H1 (cell line): ENCODE measurements around the gene MBNL2. TPM values are rescaled to one million over a fixed set of nuclear protein-coding genes. Genes with fewer than 3 reads are reported as not detected.

Source experiments
- CHD1 ChIP-seq: IDR thresholded peaks from 2 replicates; pipeline ENCODE4 v1.6.1; 2012; ENCODE audit warnings: low read depth, low read length, improper control_type of control experiment
- GABPA ChIP-seq: IDR thresholded peaks from 2 replicates; pipeline ENCODE4 v1.6.1; 2011; ENCODE audit warnings: mild to moderate bottlenecking, low read length, moderate library complexity, borderline replicate concordance; ENCODE audit not compliant: insufficient read depth
- HDAC6 ChIP-seq: IDR thresholded peaks from one replicate; pipeline ENCODE4 v1.7.1; 2012; ENCODE audit warnings: low read depth, mild to moderate bottlenecking, inconsistent platforms, low read length, moderate library complexity
- KDM5A ChIP-seq: fragments of 200-600 bp; IDR thresholded peaks from 2 replicates; pipeline ENCODE4 v1.7.1; 2012; ENCODE audit warnings: mild to moderate bottlenecking, low read length, inconsistent platforms, mixed read lengths
- POU5F1 ChIP-seq: IDR thresholded peaks from 2 replicates; pipeline ENCODE4 v1.6.1; 2011; ENCODE audit warnings: low read depth, mild to moderate bottlenecking, low read length, moderate library complexity
- RFX5 ChIP-seq: IDR thresholded peaks from 2 replicates; pipeline ENCODE4 v1.6.1; 2011; ENCODE audit warnings: low read depth, low read length, improper control_type of control experiment, borderline replicate concordance
- TEAD4 ChIP-seq: IDR thresholded peaks from 2 replicates; pipeline ENCODE4 v1.6.1; 2012; ENCODE audit warnings: low read depth, low read length, inconsistent platforms, mixed read lengths
- YY1 ChIP-seq: IDR thresholded peaks from 2 replicates; pipeline ENCODE4 v1.6.1; 2011; ENCODE audit warnings: low read depth, mild to moderate bottlenecking, low read length
- polyA plus RNA-seq, 7 experiments: library from polyadenylated mRNA; depleted of rRNA in 3 of 7; stranded (reverse) in 5 of 7; unstranded in 2 of 7; fragments of >200 nt in 5 of 7; fragments of 200-250 nt in 2 of 7; gene quantifications; 1 replicate in 5 of 7; 2 replicates in 1 of 7; 4 replicates in 1 of 7; pipeline versions ENCODE4 v1.2.1 to v1.2.3, GENCODE V29; 2011 to 2013; ENCODE audit warnings: missing spikeins in 2 of 7, mixed read lengths in 2 of 7
- total RNA-seq: library from RNA; stranded (reverse); fragmentation: NEBNext Ultra II Directional; extraction: Animal tissue kit (Norgen Biotek cat#: 25700); gene quantifications from 2 replicates; pipeline ENCODE4 v1.2.1, GENCODE V29; 2021
- TF ChIP-seq, protein P1 (sequence below): fragments of 300-600 bp; sonication (generic); IDR thresholded peaks from 2 replicates; pipeline ENCODE4 v1.7.1; 2012; ENCODE audit warnings: low read length, moderate library complexity, mild to moderate bottlenecking, inconsistent platforms; ENCODE audit not compliant: insufficient replicate concordance
- TF ChIP-seq, protein P2 (sequence below): IDR thresholded peaks from 2 replicates; pipeline ENCODE4 v1.6.1; 2012; ENCODE audit warnings: inconsistent platforms

The MBNL2 gene
- total and polyA plus RNA-seq, 2 of the 8 experiments (the other 6 are each of a cell fraction or from before 2014, with no cell fraction given) = 1.0 to 2.6 TPM

DNA sequence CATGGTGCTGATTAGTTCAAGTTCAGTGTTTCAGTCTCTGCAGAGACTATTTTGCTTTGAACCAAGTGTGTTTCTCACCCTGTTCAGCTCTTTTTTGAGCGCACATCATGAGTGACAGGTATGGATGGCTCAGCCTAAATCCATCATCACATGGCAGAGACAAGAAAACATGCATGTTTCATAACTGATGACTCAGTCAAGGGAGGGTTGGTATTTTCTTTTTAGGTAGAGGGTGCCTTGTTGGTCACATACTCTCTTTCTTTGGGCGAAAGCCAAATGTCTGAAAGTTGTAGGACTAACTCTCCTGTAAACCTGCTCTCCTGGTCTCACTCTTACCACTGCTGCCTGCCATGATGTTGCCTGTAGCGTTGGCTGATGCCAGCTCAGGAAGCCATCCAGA is 163.7 kb downstream of the MBNL2 start (continued):
- TF ChIP-seq, protein P1, sequence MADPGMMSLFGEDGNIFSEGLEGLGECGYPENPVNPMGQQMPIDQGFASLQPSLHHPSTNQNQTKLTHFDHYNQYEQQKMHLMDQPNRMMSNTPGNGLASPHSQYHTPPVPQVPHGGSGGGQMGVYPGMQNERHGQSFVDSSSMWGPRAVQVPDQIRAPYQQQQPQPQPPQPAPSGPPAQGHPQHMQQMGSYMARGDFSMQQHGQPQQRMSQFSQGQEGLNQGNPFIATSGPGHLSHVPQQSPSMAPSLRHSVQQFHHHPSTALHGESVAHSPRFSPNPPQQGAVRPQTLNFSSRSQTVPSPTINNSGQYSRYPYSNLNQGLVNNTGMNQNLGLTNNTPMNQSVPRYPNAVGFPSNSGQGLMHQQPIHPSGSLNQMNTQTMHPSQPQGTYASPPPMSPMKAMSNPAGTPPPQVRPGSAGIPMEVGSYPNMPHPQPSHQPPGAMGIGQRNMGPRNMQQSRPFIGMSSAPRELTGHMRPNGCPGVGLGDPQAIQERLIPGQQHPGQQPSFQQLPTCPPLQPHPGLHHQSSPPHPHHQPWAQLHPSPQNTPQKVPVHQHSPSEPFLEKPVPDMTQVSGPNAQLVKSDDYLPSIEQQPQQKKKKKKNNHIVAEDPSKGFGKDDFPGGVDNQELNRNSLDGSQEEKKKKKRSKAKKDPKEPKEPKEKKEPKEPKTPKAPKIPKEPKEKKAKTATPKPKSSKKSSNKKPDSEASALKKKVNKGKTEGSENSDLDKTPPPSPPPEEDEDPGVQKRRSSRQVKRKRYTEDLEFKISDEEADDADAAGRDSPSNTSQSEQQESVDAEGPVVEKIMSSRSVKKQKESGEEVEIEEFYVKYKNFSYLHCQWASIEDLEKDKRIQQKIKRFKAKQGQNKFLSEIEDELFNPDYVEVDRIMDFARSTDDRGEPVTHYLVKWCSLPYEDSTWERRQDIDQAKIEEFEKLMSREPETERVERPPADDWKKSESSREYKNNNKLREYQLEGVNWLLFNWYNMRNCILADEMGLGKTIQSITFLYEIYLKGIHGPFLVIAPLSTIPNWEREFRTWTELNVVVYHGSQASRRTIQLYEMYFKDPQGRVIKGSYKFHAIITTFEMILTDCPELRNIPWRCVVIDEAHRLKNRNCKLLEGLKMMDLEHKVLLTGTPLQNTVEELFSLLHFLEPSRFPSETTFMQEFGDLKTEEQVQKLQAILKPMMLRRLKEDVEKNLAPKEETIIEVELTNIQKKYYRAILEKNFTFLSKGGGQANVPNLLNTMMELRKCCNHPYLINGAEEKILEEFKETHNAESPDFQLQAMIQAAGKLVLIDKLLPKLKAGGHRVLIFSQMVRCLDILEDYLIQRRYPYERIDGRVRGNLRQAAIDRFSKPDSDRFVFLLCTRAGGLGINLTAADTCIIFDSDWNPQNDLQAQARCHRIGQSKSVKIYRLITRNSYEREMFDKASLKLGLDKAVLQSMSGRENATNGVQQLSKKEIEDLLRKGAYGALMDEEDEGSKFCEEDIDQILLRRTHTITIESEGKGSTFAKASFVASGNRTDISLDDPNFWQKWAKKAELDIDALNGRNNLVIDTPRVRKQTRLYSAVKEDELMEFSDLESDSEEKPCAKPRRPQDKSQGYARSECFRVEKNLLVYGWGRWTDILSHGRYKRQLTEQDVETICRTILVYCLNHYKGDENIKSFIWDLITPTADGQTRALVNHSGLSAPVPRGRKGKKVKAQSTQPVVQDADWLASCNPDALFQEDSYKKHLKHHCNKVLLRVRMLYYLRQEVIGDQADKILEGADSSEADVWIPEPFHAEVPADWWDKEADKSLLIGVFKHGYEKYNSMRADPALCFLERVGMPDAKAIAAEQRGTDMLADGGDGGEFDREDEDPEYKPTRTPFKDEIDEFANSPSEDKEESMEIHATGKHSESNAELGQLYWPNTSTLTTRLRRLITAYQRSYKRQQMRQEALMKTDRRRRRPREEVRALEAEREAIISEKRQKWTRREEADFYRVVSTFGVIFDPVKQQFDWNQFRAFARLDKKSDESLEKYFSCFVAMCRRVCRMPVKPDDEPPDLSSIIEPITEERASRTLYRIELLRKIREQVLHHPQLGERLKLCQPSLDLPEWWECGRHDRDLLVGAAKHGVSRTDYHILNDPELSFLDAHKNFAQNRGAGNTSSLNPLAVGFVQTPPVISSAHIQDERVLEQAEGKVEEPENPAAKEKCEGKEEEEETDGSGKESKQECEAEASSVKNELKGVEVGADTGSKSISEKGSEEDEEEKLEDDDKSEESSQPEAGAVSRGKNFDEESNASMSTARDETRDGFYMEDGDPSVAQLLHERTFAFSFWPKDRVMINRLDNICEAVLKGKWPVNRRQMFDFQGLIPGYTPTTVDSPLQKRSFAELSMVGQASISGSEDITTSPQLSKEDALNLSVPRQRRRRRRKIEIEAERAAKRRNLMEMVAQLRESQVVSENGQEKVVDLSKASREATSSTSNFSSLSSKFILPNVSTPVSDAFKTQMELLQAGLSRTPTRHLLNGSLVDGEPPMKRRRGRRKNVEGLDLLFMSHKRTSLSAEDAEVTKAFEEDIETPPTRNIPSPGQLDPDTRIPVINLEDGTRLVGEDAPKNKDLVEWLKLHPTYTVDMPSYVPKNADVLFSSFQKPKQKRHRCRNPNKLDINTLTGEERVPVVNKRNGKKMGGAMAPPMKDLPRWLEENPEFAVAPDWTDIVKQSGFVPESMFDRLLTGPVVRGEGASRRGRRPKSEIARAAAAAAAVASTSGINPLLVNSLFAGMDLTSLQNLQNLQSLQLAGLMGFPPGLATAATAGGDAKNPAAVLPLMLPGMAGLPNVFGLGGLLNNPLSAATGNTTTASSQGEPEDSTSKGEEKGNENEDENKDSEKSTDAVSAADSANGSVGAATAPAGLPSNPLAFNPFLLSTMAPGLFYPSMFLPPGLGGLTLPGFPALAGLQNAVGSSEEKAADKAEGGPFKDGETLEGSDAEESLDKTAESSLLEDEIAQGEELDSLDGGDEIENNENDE = no peak
- TF ChIP-seq GABPA (no peak), POU5F1 (no peak), HDAC6 (no peak), TEAD4 (no peak), RFX5 (no peak), YY1 (no peak), CHD1 (no peak), KDM5A (no peak)
- TF ChIP-seq, protein P2, sequence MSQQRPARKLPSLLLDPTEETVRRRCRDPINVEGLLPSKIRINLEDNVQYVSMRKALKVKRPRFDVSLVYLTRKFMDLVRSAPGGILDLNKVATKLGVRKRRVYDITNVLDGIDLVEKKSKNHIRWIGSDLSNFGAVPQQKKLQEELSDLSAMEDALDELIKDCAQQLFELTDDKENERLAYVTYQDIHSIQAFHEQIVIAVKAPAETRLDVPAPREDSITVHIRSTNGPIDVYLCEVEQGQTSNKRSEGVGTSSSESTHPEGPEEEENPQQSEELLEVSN = no peak
- TF ChIP-seq, all 59 proteins: peak for 0
